Nucleus accumbens (tissue), 56 donors: ENCODE data around the gene SPSB4.
A peak's percentile ranks its signal among the peaks of the same experiment; 100 is the strongest.

Source experiments
- DNase-seq, 56 donors: peaks; one replicate each; lab custom pipeline; 2025; lab: John Stamatoyannopoulos, UW

SPSB4 gene

DNA sequence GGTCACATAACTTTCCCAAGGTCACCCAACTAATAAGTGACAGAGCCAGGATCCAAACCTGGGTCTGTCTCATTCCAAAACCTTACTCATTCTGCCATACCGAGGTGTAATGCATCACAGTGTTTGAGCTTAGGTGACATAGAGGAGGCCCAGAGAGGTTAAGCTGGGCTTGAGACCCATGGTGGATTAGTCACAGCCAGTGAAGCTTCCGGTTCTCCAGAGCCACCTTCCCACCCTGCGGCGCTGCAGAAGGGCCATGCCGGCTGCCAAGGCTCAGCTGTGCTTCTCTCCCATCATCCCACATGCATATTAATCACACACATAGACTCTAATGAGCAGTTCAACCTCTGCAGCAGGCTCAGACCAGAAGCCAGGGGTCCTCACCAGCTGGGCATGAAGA is 42.2 kb downstream of the SPSB4 start:
- DNase-seq: no peak

DNA sequence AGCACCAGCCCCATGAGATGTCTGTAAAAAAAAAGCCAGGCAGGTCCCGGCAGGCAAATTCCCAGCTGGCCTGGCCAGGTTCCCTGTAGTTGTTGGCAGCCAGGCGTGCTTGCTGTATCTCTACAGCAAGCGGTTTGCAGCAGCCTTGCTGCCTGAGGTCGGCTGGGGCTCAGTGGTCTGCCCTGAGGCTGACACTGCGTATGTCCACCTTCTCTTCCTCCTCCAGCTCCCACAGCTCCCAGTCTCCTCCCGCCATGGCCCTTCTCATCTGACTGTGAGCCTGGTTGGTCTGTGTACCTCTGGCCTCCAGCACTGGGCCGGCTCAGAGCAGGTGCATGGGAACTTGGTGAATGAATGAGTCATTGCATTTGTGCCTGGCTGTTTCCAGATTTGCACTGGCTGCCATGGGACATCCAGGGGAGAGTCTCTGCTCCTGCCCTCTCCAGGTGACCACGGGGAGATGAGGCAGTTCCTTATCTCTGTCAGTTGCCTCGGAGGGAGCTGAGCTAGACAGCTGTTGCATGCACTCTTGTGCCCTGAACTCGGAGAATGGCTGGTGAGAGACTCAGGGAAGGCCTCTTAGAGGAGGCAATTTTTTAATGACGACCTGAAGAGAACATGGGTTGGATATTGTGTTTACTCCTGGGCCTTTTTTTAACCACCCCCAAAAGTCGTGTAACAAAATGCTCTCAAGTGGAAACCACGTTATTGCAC is 43.0 kb downstream of the SPSB4 start:
- DNase-seq: peak in 9 of 56 donors; percentile 6 to 24 (median 12)

DNA sequence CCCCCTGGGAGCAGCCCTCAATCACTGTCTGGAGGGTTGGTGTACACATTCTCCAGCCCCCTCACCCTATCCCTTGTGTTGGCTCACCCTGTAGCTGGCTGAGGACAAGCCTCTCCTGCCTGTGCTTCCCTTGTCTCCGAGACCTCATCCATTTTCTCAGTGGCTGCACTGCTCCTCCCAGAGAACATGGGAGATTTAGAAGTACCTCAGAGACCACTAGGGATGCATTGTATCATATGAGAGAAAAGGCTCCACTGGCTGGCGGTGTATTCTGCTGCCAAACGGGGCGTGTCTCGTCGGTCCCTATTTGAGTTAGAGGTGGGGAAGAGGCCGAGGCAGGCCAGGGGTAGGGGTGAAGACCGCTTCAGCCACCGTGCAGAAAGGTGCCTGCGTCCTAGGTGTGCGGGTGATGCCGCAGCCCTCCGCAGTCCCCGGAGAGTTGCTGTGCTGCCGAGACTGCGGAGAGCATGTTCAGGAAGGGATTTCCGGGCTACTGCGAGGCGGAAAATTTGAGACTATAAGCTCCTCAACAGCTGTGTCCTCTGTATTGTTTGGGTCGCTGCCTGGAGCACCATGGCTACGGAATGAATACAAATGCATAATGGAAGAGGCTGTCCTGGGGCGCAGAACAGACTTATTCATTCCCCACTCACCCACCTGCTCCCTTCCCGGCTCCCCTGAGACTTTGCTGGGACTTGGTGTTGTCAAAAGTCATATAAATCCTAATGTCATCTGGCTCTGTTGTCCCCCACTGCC is 43.8 kb downstream of the SPSB4 start:
- DNase-seq: peak in 4 of 56 donors; percentile 16 to 41 (median 24)

DNA sequence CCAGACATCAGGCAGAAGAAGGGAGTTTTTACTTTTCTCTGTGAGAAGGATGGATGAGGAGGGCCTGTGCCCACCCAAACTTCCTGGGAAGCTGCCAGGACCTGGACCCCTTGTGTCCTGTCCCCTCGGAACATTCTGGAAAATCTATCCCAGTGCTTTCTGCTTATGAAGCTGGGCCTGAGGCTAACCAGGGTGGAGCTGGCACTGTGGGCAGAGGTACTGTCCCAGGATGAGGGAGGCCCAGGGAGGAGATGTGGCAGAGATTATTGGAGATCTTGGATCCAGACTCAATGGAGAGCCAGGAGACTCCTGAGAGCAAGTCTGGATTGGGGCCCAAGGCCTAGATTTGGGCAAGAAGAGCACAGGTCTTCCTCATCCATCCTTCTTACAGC is 44.4 kb downstream of the SPSB4 start:
- DNase-seq: no peak

DNA sequence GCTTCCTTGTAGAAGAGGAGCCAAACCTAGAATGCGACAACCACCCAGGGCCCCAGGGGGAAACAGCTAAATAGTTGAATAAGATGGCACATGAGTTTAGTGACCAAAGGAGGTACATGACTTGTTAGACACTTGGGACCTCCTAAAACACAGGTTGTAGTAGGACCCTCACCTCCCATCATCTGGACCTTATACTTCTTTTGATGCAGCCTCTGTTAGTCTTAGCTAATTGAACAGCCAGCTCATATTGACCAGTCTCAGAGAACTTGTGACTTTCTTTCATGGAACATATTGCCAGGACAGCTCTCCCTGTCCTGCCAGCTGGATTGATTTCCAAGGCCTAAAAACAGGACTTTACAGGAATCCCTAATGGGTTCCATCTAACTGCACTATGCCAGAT is 45.0 kb downstream of the SPSB4 start:
- no peak for DNase-seq

DNA sequence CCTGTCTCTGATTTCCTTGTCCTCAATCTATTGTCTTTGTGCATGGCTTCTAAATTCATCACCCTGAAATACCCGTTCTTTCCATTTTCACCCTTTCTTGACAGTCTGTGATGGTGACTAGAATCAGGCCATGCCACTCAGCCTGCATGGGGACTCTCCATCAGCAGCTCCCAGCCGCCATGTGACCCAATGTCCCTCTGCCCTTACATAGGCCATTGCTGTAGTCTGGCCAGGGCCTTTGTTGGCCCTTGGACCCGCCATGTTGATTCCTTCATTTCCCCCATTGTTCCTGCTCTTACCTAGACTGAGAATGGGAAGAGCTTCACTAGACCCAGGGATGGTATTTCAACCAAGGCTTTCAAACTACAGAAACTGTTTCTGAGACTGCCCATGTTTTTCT is 45.8 kb downstream of the SPSB4 start:
- DNase-seq: no peak

DNA sequence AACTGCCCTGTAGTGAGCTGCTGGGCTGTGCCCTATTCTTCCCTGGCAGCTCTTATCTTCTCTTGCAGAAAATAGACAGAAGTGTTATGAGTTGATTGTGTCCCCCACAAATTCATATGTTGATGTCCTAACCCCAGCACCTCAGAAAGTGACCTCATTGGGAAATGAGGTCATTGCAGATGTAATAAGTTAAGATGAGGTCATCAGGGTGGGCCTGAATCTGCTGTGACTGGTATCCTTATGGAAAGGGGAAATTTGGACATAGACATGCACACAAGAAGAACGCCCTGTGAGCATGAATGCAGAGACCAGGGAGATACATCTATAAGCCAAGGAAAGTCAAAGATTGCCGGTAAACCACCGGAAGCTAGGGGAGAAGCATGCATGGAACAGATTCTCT is 49.0 kb downstream of the SPSB4 start:
- DNase-seq: no peak

DNA sequence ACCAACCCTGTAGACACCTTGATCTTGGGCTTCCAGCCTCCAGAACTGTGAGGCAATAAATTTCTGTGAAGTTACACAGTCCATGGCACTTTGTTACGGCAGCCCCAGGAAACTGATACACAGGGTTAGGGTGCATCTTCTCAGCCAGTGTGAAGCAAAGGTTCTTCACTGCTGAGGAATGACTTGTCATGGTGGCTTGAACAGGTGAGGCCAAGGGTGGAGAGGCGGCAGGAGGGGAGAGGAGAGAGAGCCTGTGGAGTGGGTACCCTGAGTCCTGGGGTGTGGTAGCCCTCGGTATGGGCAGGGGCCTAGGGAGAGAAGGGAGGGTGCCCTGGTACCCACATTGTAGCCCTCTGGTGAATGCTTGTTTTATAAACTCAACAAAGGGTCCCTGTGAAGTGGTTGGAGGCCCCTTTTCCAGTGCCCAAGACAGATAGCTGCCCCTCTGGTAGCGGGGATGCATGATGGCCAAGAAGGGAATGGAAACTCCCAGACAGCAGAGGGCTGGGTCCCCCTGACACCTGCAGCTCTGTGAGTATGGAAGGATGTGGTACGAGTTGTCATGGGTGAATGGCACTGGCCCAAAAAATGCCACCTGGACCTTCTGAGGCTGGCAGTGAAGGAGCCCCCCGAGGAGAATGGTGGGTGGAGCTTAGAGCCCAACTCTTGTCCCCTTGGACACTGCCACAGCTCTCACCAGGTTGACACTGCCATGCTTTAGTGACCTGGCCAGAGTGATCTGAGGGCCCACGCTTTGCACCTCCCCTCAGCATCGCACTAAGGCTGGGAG is 49.6 kb downstream of the SPSB4 start:
- DNase-seq: no peak

DNA sequence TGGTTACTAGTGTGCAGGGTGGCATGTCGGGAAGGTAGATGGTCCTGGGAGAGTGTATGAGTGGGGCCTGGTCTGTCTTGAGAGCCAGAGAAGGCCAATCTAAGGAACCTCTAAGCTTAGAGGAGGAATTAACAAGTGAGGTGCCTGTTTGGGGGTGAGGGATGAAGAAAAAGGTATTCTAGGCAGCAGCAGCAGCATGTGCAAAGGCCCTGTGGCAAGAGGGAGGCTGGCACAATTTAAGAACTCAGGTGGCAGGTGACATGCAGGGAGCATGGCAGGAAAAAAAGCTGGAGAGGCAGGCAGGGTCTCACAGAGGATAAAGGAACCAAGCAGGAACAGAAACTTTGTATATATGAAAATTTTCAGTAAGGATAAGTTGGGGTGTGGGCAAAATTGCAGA is 51.2 kb downstream of the SPSB4 start:
- DNase-seq: no peak

DNA sequence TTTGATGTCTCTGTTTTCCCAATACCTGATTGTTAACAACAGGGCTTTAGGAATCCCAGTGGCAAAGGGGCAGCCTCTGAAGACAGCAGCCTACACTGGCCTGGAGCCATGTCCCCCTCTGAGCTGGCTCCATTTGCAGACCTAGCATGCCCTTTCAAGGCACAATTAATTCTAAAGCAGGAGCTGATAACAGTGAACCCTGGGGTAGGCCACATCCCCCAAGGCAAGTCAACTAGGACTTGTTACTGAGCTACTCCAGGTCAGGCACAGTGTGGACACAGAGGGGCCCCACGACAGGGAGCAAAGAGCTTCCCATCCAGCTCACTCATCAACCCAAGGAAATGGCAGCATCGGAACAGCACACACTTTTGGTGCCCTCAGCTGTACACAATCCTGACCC is 51.9 kb downstream of the SPSB4 start:
- DNase-seq: no peak

DNA sequence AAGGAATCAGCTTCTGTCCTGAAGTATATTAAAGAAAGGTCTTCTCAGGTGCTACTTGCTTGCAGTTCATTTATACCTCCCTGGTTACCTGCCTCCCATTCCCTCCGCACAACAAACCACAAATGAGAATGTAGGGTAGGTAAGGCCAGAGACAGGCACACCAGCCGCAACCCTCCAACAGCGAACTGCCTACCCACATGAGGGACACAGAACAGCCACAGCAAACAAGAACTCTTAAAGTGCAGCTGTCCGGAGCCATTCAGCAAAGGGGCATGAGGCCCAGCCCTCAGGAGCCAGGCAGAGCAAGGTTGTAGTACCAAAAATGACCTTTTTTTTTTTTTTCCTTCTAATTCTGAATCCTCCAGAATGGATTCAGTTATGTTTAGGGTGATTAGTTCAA is 52.4 kb downstream of the SPSB4 start:
- DNase-seq: no peak

DNA sequence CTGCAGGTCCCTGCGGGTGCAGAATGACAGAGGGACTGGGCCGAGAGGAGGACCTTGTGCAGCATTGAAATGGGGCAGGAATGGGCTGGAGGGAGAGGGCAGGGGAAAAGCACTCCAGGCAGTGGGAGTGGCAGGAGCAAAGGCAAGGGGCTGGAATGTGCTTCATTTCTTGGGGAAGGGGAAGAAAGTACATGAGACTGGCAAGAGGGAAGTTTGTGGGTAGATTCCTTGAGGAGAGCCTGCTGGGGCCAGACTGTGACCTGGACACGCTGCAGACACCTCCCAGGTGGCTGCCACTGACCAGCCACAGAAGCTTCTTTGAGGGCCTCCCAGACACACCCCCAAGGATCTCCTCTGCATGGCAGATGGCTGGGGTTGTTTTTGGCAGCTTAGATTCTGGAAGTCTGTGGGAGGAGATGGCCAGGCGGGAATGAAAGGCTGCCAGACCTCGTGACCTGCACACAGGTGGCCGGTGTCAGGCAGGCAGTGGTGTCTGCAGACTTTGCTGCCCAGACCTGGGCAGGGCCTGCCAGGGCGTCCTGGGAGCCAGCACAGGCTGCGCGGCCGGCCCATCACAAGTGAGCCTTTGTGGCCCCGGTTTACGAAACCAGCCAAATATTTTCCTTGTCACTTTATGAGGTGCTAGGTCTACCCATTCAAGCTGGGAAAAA is 53.1 kb downstream of the SPSB4 start:
- no peak for DNase-seq

DNA sequence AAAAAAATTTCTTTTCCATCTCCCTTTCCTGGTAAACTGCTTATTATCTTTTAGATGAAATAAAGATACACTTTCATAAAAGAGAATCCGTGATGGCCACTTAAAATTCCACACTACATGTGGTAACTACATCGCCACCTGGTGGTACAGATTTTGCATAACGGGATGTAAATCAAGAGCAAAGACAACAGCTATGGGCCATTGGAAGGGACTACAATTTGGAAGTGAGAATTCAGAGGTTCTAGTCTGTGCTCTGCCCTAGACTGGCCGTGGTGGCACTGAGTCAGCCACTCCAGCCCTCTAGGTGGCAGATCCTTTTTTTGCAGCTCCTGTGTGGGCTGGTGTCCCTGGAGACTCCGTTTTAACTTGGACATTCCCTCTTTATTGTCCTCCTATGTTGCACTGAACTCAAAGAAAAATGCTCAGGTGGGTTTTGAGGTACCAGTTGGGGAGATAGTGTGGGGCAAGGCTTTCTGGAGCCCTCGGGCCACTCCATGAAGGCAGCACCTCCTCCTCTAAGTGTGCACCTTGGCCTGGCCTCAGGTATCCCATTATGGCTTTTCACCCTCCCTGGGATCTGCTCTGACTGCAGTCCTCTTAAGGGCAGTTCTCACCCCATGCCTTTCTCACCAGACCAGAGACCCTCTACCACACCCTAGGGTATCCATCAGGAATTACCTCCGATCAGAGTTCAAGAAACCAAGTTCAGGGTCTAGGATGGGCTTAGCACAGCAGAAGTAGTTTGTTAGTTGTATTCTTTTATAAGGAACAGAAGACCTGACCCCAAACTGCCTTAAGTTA is 54.9 kb downstream of the SPSB4 start:
- DNase-seq: peak in 32 of 56 donors; percentile 4 to 88 (median 35)

DNA sequence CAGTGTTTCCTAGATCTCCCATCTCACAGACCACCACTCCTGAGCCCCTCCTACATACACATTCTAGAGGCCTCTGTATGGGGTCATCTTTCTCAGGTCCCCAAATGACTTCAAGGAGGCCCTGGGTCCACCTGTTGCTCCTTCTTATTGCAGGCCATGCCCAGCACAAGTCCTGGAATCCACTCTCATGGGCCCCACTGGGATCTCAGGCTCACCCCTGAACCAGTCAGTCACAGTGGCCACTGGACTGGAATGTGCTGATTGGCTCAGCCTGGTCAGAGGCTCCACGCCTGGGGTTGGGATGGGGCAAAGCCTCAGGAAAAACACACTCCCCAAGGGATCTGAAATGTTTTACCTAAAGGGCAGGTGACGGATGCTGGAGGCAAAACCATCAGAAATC is 55.7 kb downstream of the SPSB4 start:
- DNase-seq: no peak

DNA sequence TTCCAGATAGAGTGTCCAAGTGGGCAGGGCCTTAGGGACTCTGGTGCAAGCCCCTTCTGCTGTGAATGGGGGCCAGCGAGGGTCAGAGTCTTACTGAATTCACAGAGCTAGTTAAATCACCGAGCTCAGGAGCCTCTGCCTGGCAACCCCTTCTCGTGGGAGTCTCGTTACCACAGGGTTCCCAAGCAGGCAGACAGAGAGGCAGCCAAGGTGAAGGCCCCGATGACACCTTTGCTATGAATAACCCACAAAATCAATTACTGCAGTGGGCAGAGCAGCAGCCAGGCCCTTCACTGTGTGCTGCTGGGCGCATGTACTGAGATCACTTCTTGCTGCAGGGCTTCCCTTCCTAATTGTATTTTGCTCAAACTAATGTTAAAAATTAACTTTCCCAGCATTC is 56.9 kb downstream of the SPSB4 start:
- no peak for DNase-seq

DNA sequence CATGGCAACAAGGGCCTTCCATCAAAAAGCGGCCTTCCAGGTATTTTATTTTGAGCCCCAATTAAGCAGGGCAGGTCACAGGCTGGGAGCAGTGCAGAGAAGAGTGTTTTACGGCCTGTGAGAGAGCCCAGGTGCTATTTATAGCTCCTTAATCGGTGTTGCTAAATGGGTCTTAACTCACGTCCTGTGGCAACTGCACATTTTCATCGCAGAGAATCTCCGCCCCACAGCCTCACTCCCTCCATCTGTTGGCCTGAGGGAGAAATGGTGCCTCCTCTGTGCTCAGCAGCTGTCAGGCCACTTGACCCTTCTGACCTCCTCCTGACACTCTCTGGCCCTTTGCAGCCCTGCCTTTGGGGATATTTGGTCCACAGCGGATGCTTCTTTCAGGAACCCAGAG is 58.6 kb downstream of the SPSB4 start:
- DNase-seq: no peak

DNA sequence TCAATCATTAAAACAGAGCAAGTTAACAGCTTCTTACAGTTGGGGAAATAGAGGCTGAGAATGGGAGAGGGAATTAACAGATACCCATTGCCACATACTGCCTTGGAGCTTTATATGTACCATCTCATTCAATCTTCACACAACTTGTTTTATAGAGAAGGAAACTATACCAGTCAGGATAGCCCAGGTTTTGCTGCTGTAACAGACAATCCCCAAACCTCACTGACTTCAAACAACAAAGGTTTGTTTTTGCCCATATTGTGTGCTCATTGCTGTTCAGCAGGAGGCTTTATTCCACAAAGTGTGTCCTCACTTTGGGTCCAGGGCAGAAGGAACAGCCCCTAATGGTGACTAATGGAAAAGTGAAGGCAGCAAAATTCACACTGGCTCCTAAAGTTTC is 59.2 kb downstream of the SPSB4 start:
- DNase-seq: no peak

DNA sequence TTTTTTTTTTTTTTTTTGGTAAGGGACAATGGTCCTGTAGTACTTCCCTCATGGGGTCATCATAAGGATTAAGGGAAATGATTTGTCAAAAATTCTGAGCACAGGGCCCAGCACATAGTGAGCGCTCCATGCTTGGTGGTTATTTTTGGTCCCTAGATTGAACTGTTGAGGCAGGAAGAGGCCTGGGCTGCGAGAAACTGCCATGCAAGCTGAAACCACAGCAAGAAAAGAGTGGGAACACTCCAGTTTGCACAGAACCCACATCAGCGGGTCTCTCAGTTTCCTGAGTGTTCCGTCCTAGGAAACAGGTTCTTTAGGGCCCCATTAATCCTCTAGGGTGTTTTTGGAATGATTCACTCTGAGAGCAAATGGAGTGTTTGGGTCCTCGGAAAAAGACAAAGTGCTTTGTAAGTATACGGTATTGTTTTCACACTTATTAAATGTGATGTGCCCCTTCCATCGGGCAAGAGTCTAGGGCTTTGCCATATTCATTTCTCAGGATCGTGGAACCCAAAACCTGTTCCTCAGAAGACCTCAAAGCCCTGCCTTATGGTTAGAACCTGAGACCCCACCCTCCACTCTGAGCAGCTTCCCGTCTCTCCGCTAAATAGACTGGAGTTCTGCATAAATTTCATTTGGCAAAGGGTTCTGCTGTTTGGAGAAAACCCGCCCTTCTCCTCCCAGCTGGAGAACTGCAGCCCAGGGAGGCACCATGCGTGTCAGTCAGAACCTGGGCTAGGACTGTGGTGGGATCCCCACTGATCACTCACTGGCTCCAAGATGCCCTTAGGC is 60.4 kb downstream of the SPSB4 start:
- no peak for DNase-seq

DNA sequence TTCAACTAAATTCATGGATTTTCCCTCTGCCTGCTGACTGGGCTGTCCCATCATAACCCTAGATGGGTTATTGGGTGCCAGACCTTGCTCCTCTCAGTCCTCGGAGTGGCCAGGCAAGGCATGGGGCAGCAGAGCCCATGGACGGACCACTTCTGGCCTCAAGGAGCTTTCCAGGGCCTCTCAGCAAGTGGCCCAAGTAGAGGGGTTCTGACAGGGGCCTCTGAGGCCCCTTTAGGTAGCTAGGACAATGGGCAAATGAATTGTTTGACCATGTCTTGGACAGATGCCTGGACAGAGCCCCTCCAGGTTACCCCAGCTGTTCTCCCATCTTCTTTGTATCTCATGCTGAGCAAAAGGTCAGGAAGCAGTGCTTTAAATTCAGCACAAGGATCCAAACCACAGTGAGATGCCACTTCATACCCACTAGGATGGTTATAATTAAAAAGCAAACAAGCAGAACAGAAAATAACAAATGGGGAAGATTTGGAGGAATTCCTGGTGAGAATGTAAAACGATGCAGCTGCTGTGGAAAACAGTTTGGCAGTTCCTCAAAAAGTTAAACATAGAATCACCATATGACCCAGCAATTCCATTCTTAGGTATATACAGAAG is 61.6 kb downstream of the SPSB4 start:
- no peak for DNase-seq
